ENCODE data around the gene INO80D.
"Not testable (repeated sequence)": the region's sequence is repeated elsewhere in the genome, so short reads cannot be mapped to it uniquely, and the experiment has no call there.

Gene INO80D

DNA sequence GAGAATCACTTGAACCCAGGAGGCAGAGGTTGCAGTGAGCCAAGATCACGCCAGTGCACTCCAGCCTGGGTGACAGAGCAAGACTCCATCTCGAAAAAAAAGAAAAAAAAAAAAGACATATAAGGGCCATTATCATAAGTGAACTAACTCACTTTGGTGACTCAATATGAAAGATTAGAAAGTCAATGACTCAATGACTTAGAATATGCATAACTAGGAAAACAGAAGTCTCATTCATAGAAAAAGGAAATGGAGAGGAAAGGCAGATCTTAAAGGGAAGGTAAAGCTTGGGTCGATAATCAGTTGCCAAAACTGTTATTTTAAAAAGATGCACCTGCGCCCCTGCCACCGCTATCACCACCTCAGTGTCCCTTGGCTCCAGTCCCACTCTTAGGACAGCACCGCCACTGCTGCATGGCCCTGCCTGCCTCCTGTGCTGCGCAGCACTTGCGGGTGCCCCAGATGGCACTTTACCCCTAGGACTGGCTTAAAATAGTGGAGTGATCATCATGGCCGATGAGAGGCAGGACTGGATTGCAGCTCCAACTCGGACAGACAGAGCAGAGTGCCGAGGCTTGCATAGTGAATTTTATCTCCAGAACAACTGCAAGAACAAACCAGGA lies 54.7 kb downstream of the INO80D start:
- no peak for DNase-seq (ENCODE audit: low read depth in 3 of 3)

- no peak for DNase-seq (ENCODE audit: low read depth in 3 of 3)
These were observed 57.9 kb downstream of the INO80D start for GRCh38 chr2:206028101-206028500.

DNA sequence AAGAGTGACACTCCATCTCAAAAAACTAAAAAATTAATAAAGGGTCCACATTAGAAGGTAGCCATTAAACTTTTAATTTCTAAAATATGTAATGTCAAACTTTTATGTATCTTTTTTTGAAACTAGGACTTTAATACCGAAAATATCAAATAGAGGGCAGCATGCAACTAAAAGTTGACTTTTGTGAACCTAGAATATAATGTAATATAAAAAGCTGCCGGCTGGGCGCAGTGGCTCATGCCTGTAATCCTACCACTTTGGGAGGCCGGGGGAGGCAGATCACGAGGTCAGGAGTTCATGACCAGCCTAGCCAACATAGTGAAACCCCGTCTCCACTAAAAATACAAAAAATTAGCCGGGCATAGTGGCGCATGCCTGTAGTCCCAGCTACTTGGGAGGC lies 62.8 kb downstream of the INO80D start:
- DNase-seq (ENCODE audit: low read depth in 3 of 3), result no peak

- no peak for DNase-seq (ENCODE audit: low read depth in 3 of 3)
These were observed 65.8 kb downstream of the INO80D start for GRCh38 chr2:206020171-206020570.

DNA sequence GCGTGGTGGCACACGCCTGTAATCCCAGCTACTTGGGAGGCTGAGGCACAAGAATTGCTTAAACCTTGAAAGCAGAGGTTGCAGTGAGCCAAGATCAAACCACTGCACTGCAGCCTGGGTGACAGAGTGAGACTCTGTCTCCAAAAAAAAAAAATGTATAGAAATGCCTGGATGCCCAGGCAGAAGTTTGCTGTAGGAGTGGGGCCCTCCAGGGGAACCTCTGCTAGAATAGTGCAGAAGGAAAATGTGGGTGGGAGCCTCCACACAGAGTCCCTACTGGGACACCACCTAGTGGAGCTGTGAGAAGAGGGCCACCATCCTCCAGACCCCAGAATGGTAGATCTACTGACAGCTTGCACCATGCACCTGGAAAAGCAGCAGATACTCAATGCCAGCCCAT lies 70.2 kb downstream of the INO80D start:
- not testable (repeated sequence) for DNase-seq (ENCODE audit: low read depth in 3 of 3)

GRCh38 chr2:206011795-206012194 lies 74.2 kb downstream of the INO80D start:
- DNase-seq (ENCODE audit: low read depth in 3 of 3), result no peak

DNA sequence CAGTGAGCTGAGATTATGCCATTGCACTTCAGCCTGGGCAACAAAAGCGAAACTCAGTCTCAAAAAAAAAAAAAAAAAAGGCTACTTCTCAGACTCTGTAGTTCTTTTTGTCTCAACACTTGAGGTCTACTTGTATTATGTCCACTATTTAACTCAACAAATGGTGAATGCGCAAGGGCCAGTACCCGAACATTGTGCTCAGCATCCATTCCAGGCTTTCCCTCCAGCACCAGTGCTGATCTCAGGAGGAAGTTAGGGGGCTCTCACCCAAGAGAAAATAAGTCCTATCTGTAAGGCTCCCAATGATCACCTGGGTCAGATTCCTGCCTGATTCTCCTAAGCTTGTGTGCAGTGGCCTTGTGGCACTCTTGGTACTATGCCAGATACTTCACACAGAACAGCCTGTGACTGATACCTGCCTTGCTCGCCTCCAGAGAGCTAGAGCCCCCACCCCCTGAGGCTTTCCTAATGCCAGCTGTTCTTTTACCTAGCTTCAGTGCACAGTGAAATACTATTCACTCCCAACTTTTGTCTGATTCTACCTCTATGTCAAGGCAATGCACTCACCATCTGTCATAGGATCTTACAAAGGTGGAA lies 74.9 kb downstream of the INO80D start:
- no peak for DNase-seq (ENCODE audit: low read depth in 3 of 3)

- DNase-seq (ENCODE audit: low read depth in 3 of 3), result peak in 1 of 3 donors; percentile 7
These were observed 81.8 kb downstream of the INO80D start for GRCh38 chr2:206004004-206004693.

GRCh38 chr2:206002440-206002839 lies 83.5 kb downstream of the INO80D start:
- DNase-seq (ENCODE audit: low read depth in 3 of 3), result no peak

DNA sequence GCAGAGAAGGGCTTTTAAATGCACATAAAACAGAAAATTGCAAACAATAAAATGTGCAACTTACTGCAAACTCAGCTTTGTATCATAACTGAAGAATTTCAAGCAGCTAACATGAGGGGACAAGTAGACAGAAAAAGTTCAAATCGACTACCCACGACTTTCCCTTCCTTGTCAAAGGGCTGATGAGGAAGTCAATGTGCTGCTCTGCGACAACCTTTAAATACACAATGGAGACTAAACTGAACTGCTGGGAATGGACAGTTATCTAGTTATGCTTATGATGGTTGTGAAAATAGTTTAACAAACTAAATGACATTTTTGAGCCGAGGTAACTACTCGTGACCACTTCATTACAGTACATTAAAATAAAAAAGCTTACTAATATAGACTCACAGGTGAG lies 84.1 kb downstream of the INO80D start:
- DNase-seq (ENCODE audit: low read depth in 3 of 3), result no peak

DNA sequence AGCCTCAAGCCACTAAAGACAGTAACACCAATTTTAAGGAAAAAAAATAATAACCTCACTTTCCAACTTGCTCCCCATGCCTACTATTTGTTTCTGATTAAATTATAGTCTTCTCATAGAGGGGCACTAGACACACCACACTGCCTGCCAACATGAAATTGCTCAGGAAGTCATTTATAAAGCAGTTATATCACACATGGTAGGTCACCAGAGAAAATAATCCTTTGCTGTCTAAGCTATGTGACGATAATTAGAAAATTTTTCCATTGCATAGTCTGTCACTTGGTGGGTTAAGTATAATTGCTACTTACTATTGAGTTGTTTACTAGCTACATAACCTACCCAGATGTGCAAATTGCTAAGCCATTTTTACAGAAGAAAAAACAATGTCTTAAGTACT lies 85.2 kb downstream of the INO80D start:
- DNase-seq (ENCODE audit: low read depth in 3 of 3), result no peak

GRCh38 chr2:205998583-205998982 lies 87.4 kb downstream of the INO80D start:
- no peak for DNase-seq (ENCODE audit: low read depth in 3 of 3)

DNA sequence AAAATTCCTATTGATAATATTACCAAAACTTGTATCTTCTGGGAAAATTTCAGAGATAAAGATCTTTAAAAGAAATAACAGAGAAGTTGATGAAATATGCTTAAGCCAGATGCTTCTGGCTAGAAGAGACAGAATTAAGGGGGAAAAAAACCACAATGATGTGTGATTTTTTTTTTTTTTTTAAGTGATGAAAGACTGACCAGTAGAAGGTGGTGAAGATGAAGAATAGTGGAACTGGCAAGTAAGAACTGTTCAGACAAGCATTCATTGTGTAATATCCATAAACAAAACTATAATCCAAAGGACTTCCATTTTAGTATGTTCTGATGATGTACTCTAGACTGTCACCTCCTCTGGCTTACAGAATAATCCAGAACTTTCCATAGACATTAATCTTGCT lies 89.8 kb downstream of the INO80D start:
- DNase-seq (ENCODE audit: low read depth in 3 of 3), result no peak

DNA sequence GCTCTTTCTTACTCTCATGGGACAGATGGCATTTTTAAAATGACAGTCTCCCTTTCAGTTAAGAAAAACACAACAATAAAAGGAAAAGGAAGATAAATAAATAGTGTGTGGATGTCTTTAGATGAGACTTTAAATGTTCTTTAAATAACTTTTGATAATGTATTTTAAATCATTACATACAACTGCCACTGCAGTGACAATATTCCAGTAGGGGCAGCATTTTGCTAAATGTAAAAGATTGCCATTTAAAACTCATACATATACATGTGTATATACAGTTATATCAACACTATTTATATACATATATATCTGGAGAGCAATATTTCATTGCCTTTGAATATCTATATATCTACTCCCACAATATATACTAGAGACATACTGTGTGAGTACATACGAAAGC lies 90.7 kb downstream of the INO80D start:
- DNase-seq (ENCODE audit: low read depth in 3 of 3), result no peak

GRCh38 chr2:205994344-205994743 lies 91.6 kb downstream of the INO80D start:
- DNase-seq (ENCODE audit: low read depth in 3 of 3), result no peak

DNA sequence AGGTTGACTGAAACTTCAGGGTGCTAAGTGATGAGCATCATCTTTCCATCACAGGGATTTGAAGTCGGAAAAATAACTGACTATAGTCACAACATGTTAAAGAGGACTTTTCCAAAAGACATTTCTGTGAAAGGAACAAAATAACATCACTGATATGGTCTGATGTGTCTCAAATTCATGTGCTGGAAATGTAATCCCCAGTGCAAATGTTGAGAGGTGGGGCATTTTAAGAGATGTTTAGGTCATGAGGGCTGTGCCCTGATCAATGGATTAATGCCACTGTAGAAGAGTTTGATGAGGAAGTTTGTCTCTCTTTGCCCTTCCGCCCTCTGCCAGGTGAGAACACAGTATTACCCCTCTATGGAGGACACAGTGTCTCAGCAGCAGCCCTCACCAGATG lies 95.9 kb downstream of the INO80D start:
- DNase-seq (ENCODE audit: low read depth in 3 of 3), result no peak

DNA sequence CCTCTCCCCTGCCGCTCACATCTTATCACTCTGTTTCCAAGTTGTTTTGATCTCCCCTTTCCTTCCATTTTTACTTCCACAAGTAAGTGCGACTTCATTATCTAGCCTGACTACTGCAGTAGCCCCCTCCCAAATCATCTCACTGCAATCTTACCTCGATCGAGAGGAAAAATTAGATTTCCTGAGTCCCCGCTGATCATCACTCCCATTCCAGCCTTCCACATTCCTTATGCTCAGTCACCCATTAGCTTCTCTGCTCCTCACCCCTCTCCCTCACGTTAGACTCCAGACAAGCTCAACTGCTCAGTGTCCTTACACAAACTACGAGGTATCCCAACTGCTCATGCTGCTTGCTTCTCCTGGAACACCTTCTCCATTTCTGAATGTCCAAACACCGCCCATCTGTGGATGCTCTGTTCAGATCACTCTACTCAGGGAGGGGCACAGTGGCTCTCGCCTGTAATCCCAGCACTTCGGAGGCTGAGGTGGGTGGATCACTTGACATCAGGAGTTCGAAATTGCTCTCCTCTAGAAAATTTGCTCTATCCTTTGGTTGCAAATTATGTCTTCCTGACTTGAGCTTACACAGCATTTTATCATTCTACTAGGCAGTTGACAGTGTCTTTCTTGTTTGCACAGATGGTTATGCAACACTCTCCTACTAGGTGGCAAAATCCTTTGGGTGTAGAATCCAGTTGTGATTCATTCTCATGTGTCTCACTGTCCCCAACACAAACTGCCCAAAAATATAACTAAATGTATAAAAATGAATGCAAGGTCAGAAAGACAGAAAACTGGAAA lies 96.5 kb downstream of the INO80D start:
- DNase-seq (ENCODE audit: low read depth in 3 of 3), result no peak

- DNase-seq (ENCODE audit: low read depth in 3 of 3), result not testable (repeated sequence)
These were observed 97.3 kb downstream of the INO80D start for GRCh38 chr2:205988681-205989080.

GRCh38 chr2:205988274-205988673 lies 97.7 kb downstream of the INO80D start:
- DNase-seq (ENCODE audit: low read depth in 3 of 3), result no peak

GRCh38 chr2:205986334-205986733 lies 99.6 kb downstream of the INO80D start:
- not testable (repeated sequence) for DNase-seq (ENCODE audit: low read depth in 3 of 3)

DNA sequence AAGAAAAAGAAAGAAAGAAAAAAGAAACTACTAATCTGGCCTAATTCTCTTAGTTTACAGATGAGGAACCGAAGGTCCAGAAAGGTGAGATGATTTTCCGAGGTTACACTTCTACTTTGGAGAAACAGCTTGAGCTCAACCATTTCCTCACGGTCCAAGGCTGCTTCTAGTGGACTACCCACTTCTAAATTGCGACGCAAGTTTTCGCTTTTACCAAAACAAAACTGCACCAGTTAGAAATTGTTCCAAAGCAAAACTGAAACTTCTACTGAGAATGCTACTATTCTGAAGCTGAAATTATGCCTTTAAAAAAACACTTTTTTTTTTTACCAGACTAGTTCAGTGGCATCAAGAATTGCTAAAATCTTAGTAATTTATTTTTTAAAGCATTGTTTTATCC lies 101.6 kb downstream of the INO80D start:
- no peak for DNase-seq (ENCODE audit: low read depth in 3 of 3)

DNA sequence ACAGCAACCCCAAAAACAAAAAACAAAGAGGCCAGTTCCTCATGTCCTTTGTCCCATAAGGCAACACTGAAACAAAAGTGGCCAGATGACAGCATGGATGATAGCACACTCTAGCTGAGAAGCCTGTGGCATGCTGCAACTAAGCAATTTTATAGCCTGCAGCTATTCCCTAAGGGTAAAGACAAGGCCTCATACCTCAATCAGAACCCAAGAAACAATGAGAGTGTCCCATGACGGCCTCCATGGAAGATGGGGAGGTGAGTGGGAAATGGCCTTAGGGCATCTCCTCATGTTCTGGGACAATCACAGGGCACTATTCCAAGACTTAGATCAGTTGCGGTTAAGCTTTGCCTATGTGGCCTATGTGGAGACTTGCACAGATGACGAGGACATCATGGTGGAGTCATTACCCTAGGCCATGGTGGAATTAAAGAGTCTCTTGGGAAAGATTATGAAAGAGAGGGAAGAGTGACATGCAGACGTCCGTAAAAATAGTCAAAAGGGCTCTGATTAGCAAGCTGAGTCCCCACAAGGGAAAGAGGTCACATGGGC lies 103.1 kb downstream of the INO80D start:
- DNase-seq (ENCODE audit: low read depth in 3 of 3), result no peak

All from stimulated activated CD4-positive, alpha-beta T cell treated with anti-CD3 and anti-CD28 coated beads, TNF-alpha, amount 100 ng/mL, for 48 hours (primary cell).